Liver (tissue), 3 donors: ENCODE measurements around the gene CPNE9.

Experiments used
- EGR1 ChIP-seq, 2 donors: IDR thresholded peaks; 2 replicates each; pipeline ENCODE4 v1.6.1; 2016 to 2018; ENCODE audit warnings: antibody characterized with exemption in 2 of 2, low read depth in 2 of 2
- FOXA1 ChIP-seq: IDR thresholded peaks from 2 replicates; pipeline ENCODE4 v1.6.1; 2016; ENCODE audit warnings: antibody characterized with exemption
- GABPA ChIP-seq, 2 donors: IDR thresholded peaks in 1 of 2; conservative IDR thresholded peaks in 1 of 2; 2 replicates each; pipeline ENCODE4 v1.6.1; 2016; ENCODE audit warnings: antibody characterized with exemption in 2 of 2, mild to moderate bottlenecking in 1 of 2, moderate library complexity in 1 of 2
- RAD21 ChIP-seq, 2 donors: IDR thresholded peaks; 2 replicates each; pipeline ENCODE4 v1.6.1; 2016; ENCODE audit warnings: antibody characterized with exemption in 2 of 2, mild to moderate bottlenecking in 2 of 2
- REST ChIP-seq: IDR thresholded peaks from 2 replicates; pipeline ENCODE4 v1.6.1; 2016; ENCODE audit warnings: antibody characterized with exemption, mild to moderate bottlenecking
- SP1 ChIP-seq: IDR thresholded peaks from 2 replicates; pipeline ENCODE4 v1.6.1; 2018; ENCODE audit warnings: antibody characterized with exemption, mild to moderate bottlenecking
- TF ChIP-seq, protein P1 (sequence below): fragments of 150-350 bp; IDR thresholded peaks from 2 replicates; pipeline ENCODE4 v1.5.1; 2017; ENCODE audit warnings: improper control_type of control experiment, low read depth, low read length; ENCODE audit not compliant: missing input control
- TF ChIP-seq, protein P2 (sequence below): IDR thresholded peaks from 2 replicates; pipeline ENCODE4 v1.6.1; 2016; ENCODE audit warnings: antibody characterized with exemption
- TF ChIP-seq, protein P3 (sequence below): IDR thresholded peaks from 2 replicates; pipeline ENCODE4 v1.6.1; 2016; ENCODE audit warnings: antibody characterized with exemption
- TF ChIP-seq, protein P4 (sequence below): IDR thresholded peaks from 2 replicates; pipeline ENCODE4 v1.6.1; 2016; ENCODE audit warnings: antibody characterized with exemption
- donor health status: healthy.
- donor health status: healthy.

DNA sequence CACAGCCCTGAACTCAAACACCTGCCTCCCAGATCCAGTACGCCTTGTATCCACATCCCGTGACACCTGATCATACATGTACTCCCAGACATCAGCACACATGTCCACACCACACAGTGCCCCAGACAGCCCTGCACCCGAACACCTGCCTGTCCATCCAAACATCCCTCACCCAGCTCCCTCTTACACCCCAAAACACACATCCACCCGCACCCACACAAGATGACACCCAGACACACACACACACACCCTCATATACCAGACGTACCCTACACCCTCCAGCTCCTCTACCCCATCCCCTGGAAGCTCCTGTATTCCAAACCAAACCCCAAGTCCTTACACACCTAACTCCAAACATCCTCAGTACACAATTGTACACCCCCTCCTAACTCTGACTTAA, 65.4 kb downstream of the CPNE9 start:
- TF ChIP-seq, protein P1, sequence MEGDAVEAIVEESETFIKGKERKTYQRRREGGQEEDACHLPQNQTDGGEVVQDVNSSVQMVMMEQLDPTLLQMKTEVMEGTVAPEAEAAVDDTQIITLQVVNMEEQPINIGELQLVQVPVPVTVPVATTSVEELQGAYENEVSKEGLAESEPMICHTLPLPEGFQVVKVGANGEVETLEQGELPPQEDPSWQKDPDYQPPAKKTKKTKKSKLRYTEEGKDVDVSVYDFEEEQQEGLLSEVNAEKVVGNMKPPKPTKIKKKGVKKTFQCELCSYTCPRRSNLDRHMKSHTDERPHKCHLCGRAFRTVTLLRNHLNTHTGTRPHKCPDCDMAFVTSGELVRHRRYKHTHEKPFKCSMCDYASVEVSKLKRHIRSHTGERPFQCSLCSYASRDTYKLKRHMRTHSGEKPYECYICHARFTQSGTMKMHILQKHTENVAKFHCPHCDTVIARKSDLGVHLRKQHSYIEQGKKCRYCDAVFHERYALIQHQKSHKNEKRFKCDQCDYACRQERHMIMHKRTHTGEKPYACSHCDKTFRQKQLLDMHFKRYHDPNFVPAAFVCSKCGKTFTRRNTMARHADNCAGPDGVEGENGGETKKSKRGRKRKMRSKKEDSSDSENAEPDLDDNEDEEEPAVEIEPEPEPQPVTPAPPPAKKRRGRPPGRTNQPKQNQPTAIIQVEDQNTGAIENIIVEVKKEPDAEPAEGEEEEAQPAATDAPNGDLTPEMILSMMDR = no peak
- no peak for TF ChIP-seq REST
- no peak for TF ChIP-seq FOXA1
- TF ChIP-seq, protein P2, sequence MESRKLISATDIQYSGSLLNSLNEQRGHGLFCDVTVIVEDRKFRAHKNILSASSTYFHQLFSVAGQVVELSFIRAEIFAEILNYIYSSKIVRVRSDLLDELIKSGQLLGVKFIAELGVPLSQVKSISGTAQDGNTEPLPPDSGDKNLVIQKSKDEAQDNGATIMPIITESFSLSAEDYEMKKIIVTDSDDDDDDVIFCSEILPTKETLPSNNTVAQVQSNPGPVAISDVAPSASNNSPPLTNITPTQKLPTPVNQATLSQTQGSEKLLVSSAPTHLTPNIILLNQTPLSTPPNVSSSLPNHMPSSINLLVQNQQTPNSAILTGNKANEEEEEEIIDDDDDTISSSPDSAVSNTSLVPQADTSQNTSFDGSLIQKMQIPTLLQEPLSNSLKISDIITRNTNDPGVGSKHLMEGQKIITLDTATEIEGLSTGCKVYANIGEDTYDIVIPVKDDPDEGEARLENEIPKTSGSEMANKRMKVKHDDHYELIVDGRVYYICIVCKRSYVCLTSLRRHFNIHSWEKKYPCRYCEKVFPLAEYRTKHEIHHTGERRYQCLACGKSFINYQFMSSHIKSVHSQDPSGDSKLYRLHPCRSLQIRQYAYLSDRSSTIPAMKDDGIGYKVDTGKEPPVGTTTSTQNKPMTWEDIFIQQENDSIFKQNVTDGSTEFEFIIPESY = no peak
- TF ChIP-seq, protein P3, sequence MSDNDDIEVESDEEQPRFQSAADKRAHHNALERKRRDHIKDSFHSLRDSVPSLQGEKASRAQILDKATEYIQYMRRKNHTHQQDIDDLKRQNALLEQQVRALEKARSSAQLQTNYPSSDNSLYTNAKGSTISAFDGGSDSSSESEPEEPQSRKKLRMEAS = no peak
- no peak for TF ChIP-seq SP1
- TF ChIP-seq GABPA (IDR thresholded peaks at IDR 0.05 in 1 of 2, conservative IDR thresholded peaks at IDR 0.05 in 1 of 2) = no peak
- TF ChIP-seq, protein P4, sequence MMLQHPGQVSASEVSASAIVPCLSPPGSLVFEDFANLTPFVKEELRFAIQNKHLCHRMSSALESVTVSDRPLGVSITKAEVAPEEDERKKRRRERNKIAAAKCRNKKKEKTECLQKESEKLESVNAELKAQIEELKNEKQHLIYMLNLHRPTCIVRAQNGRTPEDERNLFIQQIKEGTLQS = no peak
- TF ChIP-seq RAD21 (IDR thresholded peaks at IDR 0.05) = no peak
- TF ChIP-seq EGR1 (IDR thresholded peaks at IDR 0.05; ENCODE audit: low read depth in 2 of 2) = no peak
